GM23248 (cell line): Measurements from ENCODE around the gene RGS5.

Experiments
- EZH2 ChIP-seq: fragments of 200-600 bp; sonication (generic); IDR thresholded peaks from 2 replicates; pipeline ENCODE4 v1.6.1; 2018; ENCODE audit warnings: antibody characterized with exemption, mild to moderate bottlenecking; ENCODE audit not compliant: insufficient read depth, poor library complexity, severe bottlenecking
- EZH2phosphoT487 ChIP-seq: fragments of 200-600 bp; sonication (generic); IDR thresholded peaks from 2 replicates; pipeline ENCODE4 v1.6.1; 2018; ENCODE audit warnings: antibody characterized with exemption, moderate library complexity, mild to moderate bottlenecking, low read depth; ENCODE audit not compliant: insufficient read depth

- TF ChIP-seq EZH2phosphoT487 (no peak), EZH2 (no peak)
Observed at GRCh38 chr1:163093579-163093978, 109.1 kb downstream of the RGS5 start.
